Neural progenitor cell (in vitro differentiated cells): Measurements from ENCODE around the gene ADCY5. TPM values are rescaled to one million over a fixed set of nuclear protein-coding genes. Genes with fewer than 3 reads are reported as not detected.

ENCODE experiments used
- DNase-seq: peaks from one replicate; pipeline ENCODE4 v3.0.0-alpha.2; 2016; ENCODE audit warnings: low spot score
- H2AFZ ChIP-seq: fragments of 200-600 bp; sonication (generic); replicated peaks from 2 replicates; pipeline ENCODE4 v1.6.1; 2016; ENCODE audit warnings: antibody characterized with exemption
- H3F3A ChIP-seq: fragments of 200-600 bp; sonication (generic); 2 replicates; pipeline ENCODE4 v1.6.1; 2016; ENCODE audit warnings: antibody characterized with exemption, low read depth
- H3K27ac ChIP-seq: fragments of 200-600 bp; sonication (generic); 2 replicates; pipeline ENCODE4 v1.5.1; 2016; ENCODE audit warnings: mild to moderate bottlenecking
- H3K27me3 ChIP-seq: fragments of 200-600 bp; sonication (generic); 2 replicates; pipeline ENCODE4 v1.6.1; 2016; ENCODE audit warnings: mild to moderate bottlenecking, moderate library complexity
- H3K36me3 ChIP-seq: fragments of 200-600 bp; sonication (generic); 2 replicates; pipeline ENCODE4 v1.5.1; 2016
- H3K4me1 ChIP-seq: fragments of 200-600 bp; sonication (generic); 2 replicates; pipeline ENCODE4 v1.6.1; 2016; ENCODE audit warnings: mixed run types
- H3K4me2 ChIP-seq: fragments of 200-600 bp; sonication (generic); 2 replicates; pipeline ENCODE4 v1.6.1; 2016
- H3K4me3 ChIP-seq: fragments of 200-600 bp; sonication (generic); 2 replicates; pipeline ENCODE4 v1.5.1; 2016
- H3K79me2 ChIP-seq: fragments of 200-600 bp; sonication (generic); 2 replicates; pipeline ENCODE4 v1.6.1; 2016; ENCODE audit warnings: low read depth
- H3K9ac ChIP-seq: fragments of 200-600 bp; sonication (generic); 2 replicates; pipeline ENCODE4 v1.6.1; 2016
- H3K9me3 ChIP-seq: fragments of 200-600 bp; sonication (generic); 2 replicates; pipeline ENCODE4 v1.5.1; 2016; ENCODE audit warnings: low read depth
- H4K20me1 ChIP-seq: fragments of 200-600 bp; sonication (generic); 2 replicates; pipeline ENCODE4 v1.6.1; 2016; ENCODE audit warnings: low read depth
- H3K27ac Mint-ChIP-seq: 3 replicates; pipeline ENCODE4 v1.8.0; 2021; ENCODE audit warnings: mixed read lengths
- H3K27me3 Mint-ChIP-seq: 2 replicates; pipeline ENCODE4 v1.8.0; 2022; ENCODE audit warnings: low read depth, mild to moderate bottlenecking, inconsistent platforms, moderate library complexity, mixed read lengths; ENCODE audit not compliant: insufficient read depth
- H3K36me3 Mint-ChIP-seq: 3 replicates; pipeline ENCODE4 v1.8.0; 2021; ENCODE audit warnings: mixed read lengths
- H3K4me1 Mint-ChIP-seq: 3 replicates; pipeline ENCODE4 v1.8.0; 2021; ENCODE audit warnings: mixed read lengths
- H3K4me3 Mint-ChIP-seq: 3 replicates; pipeline ENCODE4 v1.8.0; 2021; ENCODE audit warnings: mild to moderate bottlenecking, moderate library complexity, mixed read lengths
- H3K9me3 Mint-ChIP-seq: 3 replicates; pipeline ENCODE4 v1.8.0; 2020; ENCODE audit warnings: mixed read lengths
- EZH2 ChIP-seq: fragments of 200-600 bp; sonication (generic); IDR thresholded peaks from 2 replicates; pipeline ENCODE4 v1.6.1; 2017; ENCODE audit warnings: antibody characterized with exemption, mild to moderate bottlenecking, moderate library complexity
- EZH2phosphoT487 ChIP-seq: fragments of 200-600 bp; sonication (generic); IDR thresholded peaks from 2 replicates; pipeline ENCODE4 v1.6.1; 2017; ENCODE audit warnings: antibody characterized with exemption
- total RNA-seq: library from RNA; depleted of rRNA; stranded (reverse); fragments of >200 nt; gene quantifications from 2 replicates; pipeline ENCODE4 v1.2.3, GENCODE V29; 2015; ENCODE audit warnings: low replicate concordance
- TF ChIP-seq, protein P1 (sequence below): fragments of 200-600 bp; sonication (generic); IDR thresholded peaks from 2 replicates; pipeline ENCODE4 v1.5.1; 2017; ENCODE audit warnings: antibody characterized with exemption, mild to moderate bottlenecking

The ADCY5 gene
- total RNA-seq, 1 donor from 2014 or later = 1.6 TPM

- Histone ChIP-seq H3K9me3 (no peaks in the 10 kb centered on the region), H3K36me3 (no peaks in the 10 kb centered on the region), H3K4me1 (peaks cover 2% of the 10 kb centered on the region), H2AFZ (no peak overlapping the region), H3K4me2 (no peak overlapping the region), H3K79me2 (no peaks in the 10 kb centered on the region), H3K4me3 (no peak overlapping the region), H3K27ac (no peak overlapping the region), H3K27me3 (no peaks in the 10 kb centered on the region), H3F3A (no peaks in the 10 kb centered on the region), H4K20me1 (no peaks in the 10 kb centered on the region), H3K9ac (no peak overlapping the region)
- H3K27me3 Mint-ChIP-seq = peaks cover 10% of the 10 kb centered on the region
- DNase-seq = no peak
- H3K27ac Mint-ChIP-seq = no peak overlapping the region
- TF ChIP-seq EZH2phosphoT487 = no peak
- TF ChIP-seq, protein P1, sequence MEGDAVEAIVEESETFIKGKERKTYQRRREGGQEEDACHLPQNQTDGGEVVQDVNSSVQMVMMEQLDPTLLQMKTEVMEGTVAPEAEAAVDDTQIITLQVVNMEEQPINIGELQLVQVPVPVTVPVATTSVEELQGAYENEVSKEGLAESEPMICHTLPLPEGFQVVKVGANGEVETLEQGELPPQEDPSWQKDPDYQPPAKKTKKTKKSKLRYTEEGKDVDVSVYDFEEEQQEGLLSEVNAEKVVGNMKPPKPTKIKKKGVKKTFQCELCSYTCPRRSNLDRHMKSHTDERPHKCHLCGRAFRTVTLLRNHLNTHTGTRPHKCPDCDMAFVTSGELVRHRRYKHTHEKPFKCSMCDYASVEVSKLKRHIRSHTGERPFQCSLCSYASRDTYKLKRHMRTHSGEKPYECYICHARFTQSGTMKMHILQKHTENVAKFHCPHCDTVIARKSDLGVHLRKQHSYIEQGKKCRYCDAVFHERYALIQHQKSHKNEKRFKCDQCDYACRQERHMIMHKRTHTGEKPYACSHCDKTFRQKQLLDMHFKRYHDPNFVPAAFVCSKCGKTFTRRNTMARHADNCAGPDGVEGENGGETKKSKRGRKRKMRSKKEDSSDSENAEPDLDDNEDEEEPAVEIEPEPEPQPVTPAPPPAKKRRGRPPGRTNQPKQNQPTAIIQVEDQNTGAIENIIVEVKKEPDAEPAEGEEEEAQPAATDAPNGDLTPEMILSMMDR = no peak
- H3K9me3 Mint-ChIP-seq = no peaks in the 10 kb centered on the region
- H3K36me3 Mint-ChIP-seq = no peaks in the 10 kb centered on the region
- peaks cover 43% of the 10 kb centered on the region for H3K4me1 Mint-ChIP-seq
- no peak overlapping the region for H3K4me3 Mint-ChIP-seq
Measured at GRCh38 chr3:123347205-123347604, 101.7 kb downstream of the ADCY5 start.

- H2AFZ ChIP-seq = no peak overlapping the region
- H3K4me3 ChIP-seq = no peak overlapping the region
- H4K20me1 ChIP-seq = no peaks in the 10 kb centered on the region
- no peaks in the 10 kb centered on the region for H3K4me1 ChIP-seq
- H3K79me2 ChIP-seq = no peaks in the 10 kb centered on the region
- H3K27ac Mint-ChIP-seq = no peak overlapping the region
- H3K27me3 ChIP-seq = no peaks in the 10 kb centered on the region
- H3K4me3 Mint-ChIP-seq = no peak overlapping the region
- TF ChIP-seq EZH2 (no peak), EZH2phosphoT487 (no peak)
- TF ChIP-seq, protein P1 = no peak
- H3K27me3 Mint-ChIP-seq = peaks cover 10% of the 10 kb centered on the region
- H3K9me3 Mint-ChIP-seq = no peaks in the 10 kb centered on the region
- no peak overlapping the region for H3K27ac ChIP-seq
- H3K4me1 Mint-ChIP-seq = peaks cover 45% of the 10 kb centered on the region
- H3K9me3 ChIP-seq = no peaks in the 10 kb centered on the region
- no peaks in the 10 kb centered on the region for H3F3A ChIP-seq
- no peak overlapping the region for H3K9ac ChIP-seq
- H3K36me3 ChIP-seq = no peaks in the 10 kb centered on the region
- DNase-seq = no peak
- H3K4me2 ChIP-seq = no peak overlapping the region
- H3K36me3 Mint-ChIP-seq = no peaks in the 10 kb centered on the region
Measured at GRCh38 chr3:123346021-123346420, 102.9 kb downstream of the ADCY5 start.

DNA sequence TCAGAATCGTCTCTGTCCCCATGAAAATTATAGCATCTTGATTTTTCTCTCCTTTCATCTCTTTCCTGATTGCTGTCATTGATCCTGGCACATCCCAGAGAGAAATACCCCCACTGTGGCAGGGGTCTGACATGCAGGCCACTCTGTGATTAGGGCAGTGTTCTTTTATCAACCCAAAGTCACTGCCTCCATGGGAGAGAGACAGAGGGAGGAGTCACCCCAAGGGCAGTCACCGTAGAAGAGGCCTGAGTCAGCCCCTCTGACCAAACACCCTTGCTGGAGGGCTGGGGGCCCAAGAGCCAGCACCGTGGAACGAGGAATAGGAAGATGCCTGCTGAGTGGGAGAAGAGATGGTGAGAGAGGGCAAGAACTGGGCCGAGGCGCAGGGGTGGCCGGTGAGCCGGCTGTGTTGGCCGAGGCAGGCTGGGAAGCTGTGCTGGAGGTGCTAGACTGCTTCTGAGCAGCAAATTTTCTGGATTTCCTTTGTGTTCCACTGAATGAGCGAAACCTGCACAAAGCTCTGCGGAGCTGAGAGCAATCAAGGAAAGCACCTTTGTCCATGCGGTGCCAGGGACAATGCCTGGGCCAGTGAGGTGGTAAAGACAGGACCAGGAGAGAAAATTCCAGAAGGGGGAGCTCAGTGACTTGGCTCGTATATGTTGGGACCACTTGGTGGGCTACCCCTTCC lies 103.8 kb downstream of the ADCY5 start:
- H3K4me1 ChIP-seq = no peaks in the 10 kb centered on the region
- H3K36me3 ChIP-seq = no peaks in the 10 kb centered on the region
- no peaks in the 10 kb centered on the region for H3K9me3 Mint-ChIP-seq
- H3K4me2 ChIP-seq = no peak overlapping the region
- no peak overlapping the region for H2AFZ ChIP-seq
- no peaks in the 10 kb centered on the region for H4K20me1 ChIP-seq
- H3K4me1 Mint-ChIP-seq = peaks cover 44% of the 10 kb centered on the region
- no peaks in the 10 kb centered on the region for H3K9me3 ChIP-seq
- H3K4me3 Mint-ChIP-seq = peak overlapping the region; percentile 14
- peak; percentile 21 for DNase-seq
- H3K27ac ChIP-seq = no peak overlapping the region
- H3K27me3 Mint-ChIP-seq = peaks cover 10% of the 10 kb centered on the region
- no peak for TF ChIP-seq EZH2
- TF ChIP-seq, protein P1 = peak; percentile 20
- no peak for TF ChIP-seq EZH2phosphoT487
- peak overlapping the region; percentile 38 for H3K27ac Mint-ChIP-seq
- no peaks in the 10 kb centered on the region for H3K36me3 Mint-ChIP-seq
- no peaks in the 10 kb centered on the region for H3K79me2 ChIP-seq
- no peak overlapping the region for H3K4me3 ChIP-seq
- H3F3A ChIP-seq = no peaks in the 10 kb centered on the region
- H3K27me3 ChIP-seq = no peaks in the 10 kb centered on the region
- H3K9ac ChIP-seq = no peak overlapping the region
